Measurements from ENCODE around the gene SLC22A31.

Gene SLC22A31

GRCh38 chr16:89164847-89165680 is 35.3 kb downstream of the SLC22A31 start:
- DNase-seq, result no peak

- DNase-seq, result no peak
Observed at GRCh38 chr16:89164436-89164835, 35.9 kb downstream of the SLC22A31 start.

- DNase-seq, result no peak
Observed at GRCh38 chr16:89163297-89163696, 37.0 kb downstream of the SLC22A31 start.

- DNase-seq, result no peak
Observed at GRCh38 chr16:89161763-89162713, 38.3 kb downstream of the SLC22A31 start.

- DNase-seq, result no peak
Observed at GRCh38 chr16:89160977-89161701, 39.2 kb downstream of the SLC22A31 start.

- DNase-seq, result no peak
Observed at GRCh38 chr16:89159850-89160354, 40.4 kb downstream of the SLC22A31 start.

- no peak for DNase-seq
Observed at GRCh38 chr16:89159066-89159849, 41.1 kb downstream of the SLC22A31 start.

- DNase-seq, result no peak
Observed at GRCh38 chr16:89157778-89158177, 42.6 kb downstream of the SLC22A31 start.

GRCh38 chr16:89156740-89157645 is 43.3 kb downstream of the SLC22A31 start:
- no peak for DNase-seq

GRCh38 chr16:89155851-89156739 is 44.2 kb downstream of the SLC22A31 start:
- DNase-seq, result no peak

- DNase-seq, result no peak
Observed at GRCh38 chr16:89155184-89155679, 45.1 kb downstream of the SLC22A31 start.

GRCh38 chr16:89154390-89155183 is 45.8 kb downstream of the SLC22A31 start:
- DNase-seq, result no peak

GRCh38 chr16:89153848-89154271 is 46.5 kb downstream of the SLC22A31 start:
- DNase-seq, result no peak

- no peak for DNase-seq
Observed at GRCh38 chr16:89152831-89153700, 47.3 kb downstream of the SLC22A31 start.

- no peak for DNase-seq
Observed at GRCh38 chr16:89150981-89151380, 49.4 kb downstream of the SLC22A31 start.

GRCh38 chr16:89150090-89150835 is 50.1 kb downstream of the SLC22A31 start:
- no peak for DNase-seq

GRCh38 chr16:89149386-89149785 is 51.0 kb downstream of the SLC22A31 start:
- no peak for DNase-seq

Data from NCI-H446 (cell line).